Glutamatergic neuron (in vitro differentiated cells): ENCODE measurements around the gene ATP1B1. TPM values are rescaled to one million over a fixed set of nuclear protein-coding genes. Genes with fewer than 3 reads are reported as not detected.

Source experiments
- DNase-seq: peaks from one replicate; pipeline ENCODE4 v3.0.0; 2022
- H3K27ac Mint-ChIP-seq: one replicate; pipeline ENCODE4 v1.8.0; 2020; ENCODE audit warnings: mild to moderate bottlenecking, mixed read lengths, inconsistent platforms; ENCODE audit not compliant: unreplicated experiment
- H3K27me3 Mint-ChIP-seq: one replicate; pipeline ENCODE4 v1.8.0; 2020; ENCODE audit warnings: mild to moderate bottlenecking, moderate library complexity, mixed read lengths, inconsistent platforms; ENCODE audit not compliant: unreplicated experiment
- H3K36me3 Mint-ChIP-seq: one replicate; pipeline ENCODE4 v1.8.0; 2020; ENCODE audit warnings: mild to moderate bottlenecking, mixed read lengths, inconsistent platforms; ENCODE audit not compliant: unreplicated experiment
- H3K4me1 Mint-ChIP-seq: one replicate; pipeline ENCODE4 v1.8.0; 2020; ENCODE audit warnings: mild to moderate bottlenecking, low read depth, mixed read lengths, inconsistent platforms; ENCODE audit not compliant: unreplicated experiment
- H3K4me3 Mint-ChIP-seq: one replicate; pipeline ENCODE4 v1.8.0; 2020; ENCODE audit warnings: mild to moderate bottlenecking, mixed read lengths, inconsistent platforms; ENCODE audit not compliant: unreplicated experiment
- H3K9me3 Mint-ChIP-seq: one replicate; pipeline ENCODE4 v1.8.0; 2020; ENCODE audit warnings: mild to moderate bottlenecking, moderate library complexity, mixed read lengths, inconsistent platforms; ENCODE audit not compliant: unreplicated experiment
- CTCF ChIP-seq: fragments of 200-600 bp; sonication (generic); IDR thresholded peaks from one replicate; pipeline ENCODE4 v1.5.0; 2021; ENCODE audit not compliant: partially characterized antibody, unreplicated experiment
- total RNA-seq: library from RNA; stranded (reverse); fragmentation: NEBNext Ultra II Directional; extraction: Animal tissue kit (Norgen Biotek cat#: 25700); gene quantifications from one replicate; pipeline ENCODE4 v1.2.1, GENCODE V29; 2021; ENCODE audit not compliant: unreplicated experiment

Gene ATP1B1
- total RNA-seq, 1 donor from 2014 or later, result 108 TPM

GRCh38 chr1:169142129-169142528, 35.6 kb downstream of the ATP1B1 start:
- TF ChIP-seq CTCF, result no peak
- no peak overlapping the region for H3K4me3 Mint-ChIP-seq
- H3K36me3 Mint-ChIP-seq, result no peaks in the 10 kb centered on the region
- no peaks in the 10 kb centered on the region for H3K9me3 Mint-ChIP-seq
- H3K27me3 Mint-ChIP-seq, result peaks cover 2% of the 10 kb centered on the region
- H3K27ac Mint-ChIP-seq, result no peak overlapping the region
- peaks cover 3% of the 10 kb centered on the region for H3K4me1 Mint-ChIP-seq
- DNase-seq, result no peak

- peaks cover 3% of the 10 kb centered on the region for H3K4me1 Mint-ChIP-seq
- no peaks in the 10 kb centered on the region for H3K9me3 Mint-ChIP-seq
- peaks cover 2% of the 10 kb centered on the region for H3K27me3 Mint-ChIP-seq
- no peak overlapping the region for H3K4me3 Mint-ChIP-seq
- TF ChIP-seq CTCF, result no peak
- DNase-seq, result no peak
- H3K36me3 Mint-ChIP-seq, result no peaks in the 10 kb centered on the region
- H3K27ac Mint-ChIP-seq, result no peak overlapping the region
Observed at GRCh38 chr1:169143346-169143745, 36.9 kb downstream of the ATP1B1 start.

GRCh38 chr1:169143984-169144383, 37.5 kb downstream of the ATP1B1 start:
- H3K9me3 Mint-ChIP-seq, result no peaks in the 10 kb centered on the region
- no peak for TF ChIP-seq CTCF
- no peaks in the 10 kb centered on the region for H3K36me3 Mint-ChIP-seq
- no peak overlapping the region for H3K27ac Mint-ChIP-seq
- DNase-seq, result no peak
- H3K4me1 Mint-ChIP-seq, result peaks cover 3% of the 10 kb centered on the region
- H3K27me3 Mint-ChIP-seq, result peaks cover 2% of the 10 kb centered on the region
- H3K4me3 Mint-ChIP-seq, result no peak overlapping the region

GRCh38 chr1:169144941-169145626, 38.6 kb downstream of the ATP1B1 start:
- Mint-ChIP-seq H3K4me3 (no peak overlapping the region), H3K36me3 (no peaks in the 10 kb centered on the region), H3K9me3 (no peaks in the 10 kb centered on the region), H3K4me1 (peaks cover 3% of the 10 kb centered on the region), H3K27ac (no peak overlapping the region), H3K27me3 (peaks cover 2% of the 10 kb centered on the region)
- no peak for DNase-seq
- TF ChIP-seq CTCF, result no peak

- no peak for DNase-seq
- H3K4me1 Mint-ChIP-seq, result peaks cover 3% of the 10 kb centered on the region
- no peak overlapping the region for H3K4me3 Mint-ChIP-seq
- H3K36me3 Mint-ChIP-seq, result no peaks in the 10 kb centered on the region
- no peaks in the 10 kb centered on the region for H3K9me3 Mint-ChIP-seq
- TF ChIP-seq CTCF, result no peak
- peaks cover 2% of the 10 kb centered on the region for H3K27me3 Mint-ChIP-seq
- no peak overlapping the region for H3K27ac Mint-ChIP-seq
Observed at GRCh38 chr1:169146576-169147214, 40.2 kb downstream of the ATP1B1 start.
